PFSK-1 (cell line): ENCODE measurements around the gene KCNIP4.

Experiments used
- FOXP2 ChIP-seq: optimal IDR thresholded peaks from 2 replicates; pipeline ENCODE3; 2011; ENCODE audit warnings: borderline replicate concordance, control low read depth, inconsistent platforms; ENCODE audit not compliant: insufficient read depth; ENCODE audit errors: extremely low read length, extremely low read depth
- POLR2AphosphoS5 ChIP-seq: IDR thresholded peaks from 2 replicates; pipeline ENCODE4 v1.6.1; 2012; ENCODE audit warnings: low read depth, mild to moderate bottlenecking, control low read depth, low read length, moderate library complexity
- SIN3A ChIP-seq: IDR thresholded peaks from 2 replicates; pipeline ENCODE4 v1.6.1; 2012; ENCODE audit warnings: mild to moderate bottlenecking, low read length, moderate library complexity, borderline replicate concordance; ENCODE audit not compliant: insufficient read depth
- TAF1 ChIP-seq: IDR thresholded peaks from 2 replicates; pipeline ENCODE4 v1.6.1; 2012; ENCODE audit warnings: low read length, control low read depth, borderline replicate concordance; ENCODE audit not compliant: insufficient read depth
- TF ChIP-seq, protein P1 (sequence below), 2 experiments: IDR thresholded peaks; 2 replicates each; pipeline versions ENCODE4 v1.6.1 to v1.8.0; 2011 to 2012; ENCODE audit warnings: low read depth in 2 of 2, low read length in 2 of 2, control low read depth in 1 of 2, inconsistent platforms in 1 of 2, mild to moderate bottlenecking in 1 of 2, moderate library complexity in 1 of 2; ENCODE audit not compliant: insufficient read depth in 1 of 2

Gene KCNIP4

DNA sequence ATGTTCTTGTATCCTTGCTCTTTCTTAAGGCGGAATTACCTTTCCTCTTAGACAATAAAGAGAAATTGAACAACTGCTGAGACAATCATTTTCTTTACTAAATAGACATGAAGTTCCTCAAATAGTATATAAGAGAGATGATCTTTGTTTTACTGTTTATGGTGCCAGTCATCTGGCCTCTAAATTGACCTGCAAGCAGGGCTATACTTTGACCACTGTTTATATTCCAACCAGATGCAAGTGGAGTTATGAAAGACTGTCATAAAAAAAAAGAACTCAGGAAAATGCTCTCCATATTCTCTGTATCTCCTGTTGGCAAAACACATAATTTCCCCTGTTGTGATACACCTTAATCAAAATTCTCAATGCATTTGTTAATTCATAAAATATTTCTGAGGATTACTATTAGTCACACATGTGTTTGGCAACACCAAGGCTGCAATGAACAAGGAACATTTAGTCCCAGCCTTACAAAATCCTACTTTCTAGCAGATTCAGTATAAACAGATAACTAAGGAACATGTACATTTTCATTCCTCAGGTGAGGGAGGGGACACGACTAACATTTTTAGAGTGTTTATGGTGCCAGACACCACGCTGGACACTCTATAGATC is 562.3 kb downstream of the KCNIP4 start:
- TF ChIP-seq SIN3A (no peak), POLR2AphosphoS5 (no peak)
- TF ChIP-seq, protein P1, sequence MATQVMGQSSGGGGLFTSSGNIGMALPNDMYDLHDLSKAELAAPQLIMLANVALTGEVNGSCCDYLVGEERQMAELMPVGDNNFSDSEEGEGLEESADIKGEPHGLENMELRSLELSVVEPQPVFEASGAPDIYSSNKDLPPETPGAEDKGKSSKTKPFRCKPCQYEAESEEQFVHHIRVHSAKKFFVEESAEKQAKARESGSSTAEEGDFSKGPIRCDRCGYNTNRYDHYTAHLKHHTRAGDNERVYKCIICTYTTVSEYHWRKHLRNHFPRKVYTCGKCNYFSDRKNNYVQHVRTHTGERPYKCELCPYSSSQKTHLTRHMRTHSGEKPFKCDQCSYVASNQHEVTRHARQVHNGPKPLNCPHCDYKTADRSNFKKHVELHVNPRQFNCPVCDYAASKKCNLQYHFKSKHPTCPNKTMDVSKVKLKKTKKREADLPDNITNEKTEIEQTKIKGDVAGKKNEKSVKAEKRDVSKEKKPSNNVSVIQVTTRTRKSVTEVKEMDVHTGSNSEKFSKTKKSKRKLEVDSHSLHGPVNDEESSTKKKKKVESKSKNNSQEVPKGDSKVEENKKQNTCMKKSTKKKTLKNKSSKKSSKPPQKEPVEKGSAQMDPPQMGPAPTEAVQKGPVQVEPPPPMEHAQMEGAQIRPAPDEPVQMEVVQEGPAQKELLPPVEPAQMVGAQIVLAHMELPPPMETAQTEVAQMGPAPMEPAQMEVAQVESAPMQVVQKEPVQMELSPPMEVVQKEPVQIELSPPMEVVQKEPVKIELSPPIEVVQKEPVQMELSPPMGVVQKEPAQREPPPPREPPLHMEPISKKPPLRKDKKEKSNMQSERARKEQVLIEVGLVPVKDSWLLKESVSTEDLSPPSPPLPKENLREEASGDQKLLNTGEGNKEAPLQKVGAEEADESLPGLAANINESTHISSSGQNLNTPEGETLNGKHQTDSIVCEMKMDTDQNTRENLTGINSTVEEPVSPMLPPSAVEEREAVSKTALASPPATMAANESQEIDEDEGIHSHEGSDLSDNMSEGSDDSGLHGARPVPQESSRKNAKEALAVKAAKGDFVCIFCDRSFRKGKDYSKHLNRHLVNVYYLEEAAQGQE (IDR thresholded peaks at IDR 0.05; ENCODE audit: insufficient read depth in 1 of 2, low read depth in 2 of 2, low read length in 2 of 2), result no peak

DNA sequence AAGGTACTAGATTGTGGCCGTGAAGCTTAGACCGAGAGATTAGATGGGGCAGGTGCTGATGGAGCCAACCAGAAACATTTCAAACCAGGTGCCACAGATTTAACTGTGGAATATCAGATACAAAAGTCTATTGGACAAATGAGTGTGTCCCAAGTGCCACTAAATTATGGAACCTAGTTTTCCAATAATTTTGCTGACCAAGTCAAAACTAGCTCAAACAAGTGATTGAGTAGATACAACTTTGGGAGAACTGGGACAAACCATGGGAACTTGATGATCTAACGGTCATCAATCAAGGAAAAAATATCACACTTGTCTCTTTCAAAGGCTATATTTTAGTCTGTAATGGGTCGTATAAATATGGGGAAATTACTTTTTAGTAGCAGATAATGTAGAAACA is 562.9 kb downstream of the KCNIP4 start:
- TF ChIP-seq TAF1 (no peak), POLR2AphosphoS5 (no peak), FOXP2 (no peak), SIN3A (no peak)

DNA sequence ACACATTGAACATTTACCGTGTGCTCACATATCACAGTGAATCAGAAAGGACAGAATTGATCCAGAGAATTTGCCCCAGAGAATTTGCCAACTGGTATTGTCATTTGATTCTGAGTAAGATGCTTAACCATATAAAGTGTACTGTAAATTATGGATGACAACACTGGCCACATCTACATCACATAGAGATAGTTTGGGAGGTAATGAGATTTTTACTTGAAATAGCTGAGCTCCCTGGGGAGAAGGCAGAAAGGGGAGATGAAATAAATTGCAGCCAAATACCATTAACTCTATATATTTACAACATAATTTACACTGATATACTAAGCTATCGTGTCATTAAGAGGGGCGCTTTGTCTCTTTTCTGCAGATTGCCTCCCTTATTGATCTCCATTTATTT is 564.0 kb downstream of the KCNIP4 start:
- TF ChIP-seq TAF1 (no peak), SIN3A (no peak), FOXP2 (no peak), POLR2AphosphoS5 (no peak)
- TF ChIP-seq, protein P1 (IDR thresholded peaks at IDR 0.05; ENCODE audit: insufficient read depth in 1 of 2, low read depth in 2 of 2, low read length in 2 of 2), result no peak

DNA sequence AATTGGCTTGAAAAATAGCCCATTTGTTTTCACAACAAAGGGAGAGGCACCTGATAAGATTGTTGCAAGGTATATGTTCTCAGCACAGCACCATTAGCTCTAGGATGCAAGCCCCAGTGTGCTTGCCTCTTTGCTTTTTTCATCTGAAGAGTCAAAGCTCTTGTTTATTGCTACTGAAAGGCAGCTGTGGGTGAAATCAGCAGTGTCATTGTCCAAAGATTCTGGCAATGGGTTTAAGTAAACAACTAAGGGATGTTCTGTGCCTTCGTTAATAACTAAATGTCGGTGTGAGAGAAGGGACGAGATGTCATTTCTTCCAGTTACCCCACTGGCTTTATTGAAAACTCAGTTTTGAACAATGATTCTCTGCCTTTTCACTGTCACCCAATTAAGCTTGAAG is 567.7 kb downstream of the KCNIP4 start:
- TF ChIP-seq SIN3A, result no peak
- TF ChIP-seq TAF1, result no peak
- TF ChIP-seq, protein P1 (IDR thresholded peaks at IDR 0.05; ENCODE audit: insufficient read depth in 1 of 2, low read depth in 2 of 2, low read length in 2 of 2), result no peak
- no peak for TF ChIP-seq POLR2AphosphoS5
- no peak for TF ChIP-seq FOXP2

DNA sequence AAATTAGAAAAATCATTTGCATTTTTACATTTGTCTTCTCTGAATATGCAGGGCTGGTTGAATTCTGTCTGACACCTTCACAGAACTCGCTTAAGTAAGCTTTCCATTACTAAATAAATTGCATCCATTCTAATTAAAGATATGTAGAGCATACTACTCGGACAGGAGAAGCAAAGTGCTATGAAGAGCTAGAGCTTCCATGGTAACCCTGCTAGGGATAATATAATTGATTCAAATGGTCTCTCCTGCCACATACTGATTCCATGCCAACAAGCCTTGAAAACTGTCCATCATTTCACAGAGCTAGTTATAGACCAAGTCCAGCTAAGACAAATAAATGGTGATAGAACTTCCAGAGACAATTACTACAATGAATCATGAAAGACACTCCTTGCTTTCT is 571.5 kb downstream of the KCNIP4 start:
- TF ChIP-seq FOXP2 (no peak), SIN3A (no peak), POLR2AphosphoS5 (no peak), TAF1 (no peak)
- TF ChIP-seq, protein P1 (IDR thresholded peaks at IDR 0.05; ENCODE audit: insufficient read depth in 1 of 2, low read depth in 2 of 2, low read length in 2 of 2), result no peak
